GM19351 (cell line): Measurements from ENCODE around the gene CDK5R1.
A peak's percentile ranks its signal among the peaks of the same experiment; 100 is the strongest.
"Not testable (repeated sequence)": the region's sequence is repeated elsewhere in the genome, so short reads cannot be mapped to it uniquely, and the experiment has no call there.

Source experiments
- ATAC-seq: cut with Tn5 transposase; IDR thresholded peaks from one replicate; pipeline ENCODE4 v1.9.1; 2021; ENCODE audit warnings: mild to moderate bottlenecking, moderate library complexity; ENCODE audit not compliant: unreplicated experiment

The CDK5R1 gene

DNA sequence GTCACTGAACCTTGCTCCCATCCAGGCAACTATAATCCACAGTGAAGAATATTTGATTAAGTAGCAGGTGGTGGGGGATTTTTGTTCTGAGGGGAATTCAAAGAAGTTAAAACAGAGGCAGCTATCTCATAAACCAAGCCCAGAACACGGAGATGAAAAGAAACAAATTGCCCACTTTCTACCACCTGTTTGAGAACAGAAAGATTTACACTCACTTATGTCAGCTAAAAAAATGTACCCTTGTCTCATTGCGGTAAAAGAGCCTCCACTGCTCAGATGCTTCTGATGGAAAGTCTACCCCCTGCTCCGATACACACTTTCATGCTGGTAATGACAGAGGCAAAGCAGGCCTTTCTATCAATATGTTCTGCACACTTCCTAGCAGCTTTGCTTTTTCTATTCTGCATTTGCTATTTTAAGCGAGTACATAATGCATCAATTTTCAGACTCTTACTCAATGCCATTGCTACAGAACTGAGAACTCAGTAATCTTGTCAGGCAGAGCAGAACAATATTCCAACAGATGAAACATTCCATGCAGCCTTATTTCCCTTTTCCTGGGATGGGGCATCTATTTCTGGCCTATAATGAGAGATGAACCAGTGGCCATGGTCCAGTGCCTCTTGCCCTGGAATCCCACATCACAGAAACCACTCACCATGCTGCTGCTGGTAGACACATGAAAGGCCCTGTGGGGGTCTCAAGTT is 29.0 kb downstream of the CDK5R1 start:
- peak; percentile 47 for ATAC-seq

DNA sequence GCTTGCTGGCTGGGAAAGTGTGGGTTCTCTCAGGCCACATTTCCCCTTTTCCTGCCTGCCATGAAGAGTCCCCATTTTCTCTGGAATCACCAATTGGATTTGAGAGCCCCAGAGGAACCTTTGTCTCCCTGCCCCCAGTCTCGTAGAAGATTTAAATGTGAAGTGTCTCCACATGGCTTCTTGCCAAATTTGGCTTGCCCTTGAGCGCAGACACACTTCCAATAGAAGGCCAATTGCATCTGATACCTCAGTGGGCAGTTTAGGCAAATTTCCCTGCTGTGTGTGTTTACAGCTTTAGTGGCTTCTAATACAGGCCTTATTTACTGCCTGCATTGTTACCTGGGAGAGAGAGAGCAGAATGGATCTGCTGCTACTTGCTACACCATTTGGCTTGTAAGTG is 29.7 kb downstream of the CDK5R1 start:
- no peak for ATAC-seq

DNA sequence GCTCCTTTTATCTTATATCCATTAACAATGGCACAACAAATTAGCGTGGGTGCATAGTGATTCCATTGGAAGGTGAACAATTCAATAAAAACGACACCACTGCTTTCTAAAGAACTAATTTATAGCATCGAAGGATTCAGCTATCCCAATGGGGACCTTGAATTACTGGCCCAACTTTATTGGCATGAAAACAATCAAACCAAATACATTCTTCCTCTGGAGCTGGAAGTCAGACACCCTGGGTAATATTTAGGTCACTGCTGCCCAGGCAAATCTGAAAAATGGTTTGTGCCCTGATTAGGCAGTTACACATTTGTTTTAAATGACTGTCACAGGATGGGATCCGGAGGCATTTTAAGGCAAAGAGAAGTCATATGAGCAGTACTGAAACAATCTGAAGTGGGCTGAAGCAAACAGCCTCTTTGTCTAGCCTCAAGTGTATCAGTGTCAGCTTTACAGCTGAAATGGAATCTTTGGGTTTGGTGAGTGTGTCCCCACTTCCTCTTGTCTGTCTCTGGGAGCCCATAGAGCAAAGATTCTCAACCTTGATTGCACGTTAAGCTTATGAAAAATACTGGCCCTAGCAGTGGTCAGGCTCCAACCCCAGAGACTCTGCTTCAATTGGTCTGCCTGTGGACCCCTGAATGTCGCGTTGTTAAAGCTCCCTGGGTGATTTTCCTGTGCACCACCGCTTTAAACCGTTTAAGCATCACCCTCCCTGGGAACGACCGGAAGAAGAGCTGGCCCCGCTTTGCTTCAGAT is 30.3 kb downstream of the CDK5R1 start:
- ATAC-seq, result no peak

DNA sequence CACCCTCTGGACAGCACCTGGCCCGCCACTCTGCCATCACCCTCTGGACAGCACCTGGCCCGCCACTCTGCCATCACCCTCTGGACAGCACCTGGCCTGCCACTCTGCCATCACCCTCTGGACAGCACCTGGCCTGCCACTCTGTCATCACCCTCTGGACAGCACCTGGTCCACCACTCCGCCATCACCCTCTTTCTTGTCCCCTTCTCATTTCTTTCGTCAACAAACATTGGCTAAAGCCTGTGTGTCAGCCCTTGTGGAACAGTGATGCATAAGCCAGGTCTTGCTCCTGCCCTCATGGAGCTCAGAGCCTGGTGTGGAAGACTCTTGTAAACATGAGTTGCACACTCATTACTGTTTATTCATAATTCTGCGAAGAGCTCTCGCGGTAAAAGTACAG is 31.2 kb downstream of the CDK5R1 start:
- no peak for ATAC-seq

DNA sequence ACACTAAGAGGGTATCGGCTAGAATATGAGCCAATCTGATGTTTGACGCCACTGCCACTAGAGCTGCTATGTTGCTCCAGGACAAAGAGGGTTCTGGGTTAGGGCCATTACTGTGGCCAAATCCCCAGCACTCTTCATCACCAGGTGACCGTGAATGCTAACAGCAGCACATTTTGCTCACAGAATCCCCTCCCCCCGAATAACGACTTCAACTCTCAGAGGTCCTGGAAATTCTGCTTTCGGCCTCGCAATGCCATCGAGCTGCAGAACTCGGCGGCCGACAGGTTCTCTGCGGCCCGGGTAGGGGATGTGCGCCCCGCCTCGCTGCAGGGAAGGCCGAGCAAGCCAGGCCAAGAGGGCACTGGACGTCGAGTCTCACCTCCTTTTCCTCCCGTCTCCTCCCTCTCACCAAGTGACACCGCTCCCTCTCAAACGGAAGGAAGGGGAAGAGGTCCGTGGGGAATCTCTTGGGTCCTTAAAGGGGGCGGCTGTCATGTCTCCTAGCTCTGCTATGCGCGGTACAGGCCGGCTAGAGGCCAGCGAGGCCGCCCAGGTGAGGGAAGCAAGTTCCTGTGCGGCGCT is 31.9 kb downstream of the CDK5R1 start:
- no peak for ATAC-seq

DNA sequence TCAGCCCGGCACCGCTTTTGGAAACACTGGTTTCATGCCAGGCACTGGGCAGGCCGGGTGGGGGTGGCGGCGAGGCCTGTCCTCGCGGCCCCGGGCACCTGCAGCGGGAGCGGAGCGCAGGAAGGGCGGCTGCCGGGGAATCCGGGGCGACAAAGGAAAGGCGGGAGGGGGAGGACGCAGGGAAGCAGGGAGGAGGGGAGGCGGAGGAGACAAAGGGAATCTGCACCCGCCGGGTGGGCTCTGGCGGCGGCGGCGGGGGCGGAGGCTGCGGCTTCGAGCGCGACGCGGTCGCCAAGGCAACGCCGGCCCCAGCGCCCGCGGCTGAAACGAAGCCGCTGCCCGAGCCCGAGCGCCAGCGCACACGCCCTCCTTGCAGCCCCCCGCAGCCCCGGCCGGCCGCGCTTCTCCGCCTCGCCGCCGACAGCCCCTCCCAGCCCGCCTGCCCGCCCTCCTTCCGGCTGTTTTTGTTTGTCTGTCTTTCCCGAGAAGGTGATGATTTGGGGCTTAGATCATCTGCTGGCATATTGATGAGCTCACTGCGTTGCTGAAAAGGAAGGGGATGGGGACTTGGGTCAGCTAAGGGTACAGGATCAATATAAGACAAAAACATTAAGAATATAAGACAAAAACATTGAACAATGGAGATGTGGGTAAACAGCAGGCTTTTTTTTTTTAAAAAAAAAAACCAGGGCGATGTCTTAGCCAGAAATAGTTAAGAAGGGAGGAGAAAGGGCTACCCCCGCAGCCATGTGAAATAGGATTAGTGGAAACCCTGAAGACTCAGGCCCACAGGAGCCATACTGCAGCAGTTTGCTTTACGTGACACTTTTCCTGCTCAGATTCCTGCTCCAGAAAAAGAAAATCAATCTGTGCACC is 32.7 kb downstream of the CDK5R1 start:
- no peak for ATAC-seq

DNA sequence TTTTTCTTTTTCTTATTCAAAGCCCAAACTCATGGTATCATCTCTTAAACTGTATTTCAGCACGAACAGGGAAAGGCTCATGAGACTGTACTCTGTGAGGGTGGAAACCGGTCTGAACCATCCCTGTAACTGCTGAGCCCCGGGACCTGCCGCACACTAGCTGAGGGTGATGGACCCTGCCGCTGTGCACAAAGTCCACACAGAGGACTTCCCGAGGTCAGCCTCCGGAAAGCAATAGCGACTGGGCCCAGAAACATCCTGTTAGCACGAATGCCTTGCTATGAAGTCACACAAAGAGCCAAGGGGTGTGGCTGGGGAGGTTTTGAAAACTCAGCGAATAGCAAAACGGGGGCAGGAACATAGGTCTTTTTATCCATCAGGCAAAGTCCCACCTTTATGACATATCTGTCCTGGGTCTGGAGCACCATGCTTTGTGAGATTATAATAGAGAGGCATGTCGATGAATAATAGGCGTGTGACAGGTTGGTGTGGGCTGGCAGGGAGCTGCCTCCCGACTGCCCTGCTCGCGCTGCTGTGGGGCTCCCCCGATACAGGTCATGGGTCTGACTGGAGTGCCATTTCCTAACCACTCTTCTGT is 33.4 kb downstream of the CDK5R1 start:
- no peak for ATAC-seq

DNA sequence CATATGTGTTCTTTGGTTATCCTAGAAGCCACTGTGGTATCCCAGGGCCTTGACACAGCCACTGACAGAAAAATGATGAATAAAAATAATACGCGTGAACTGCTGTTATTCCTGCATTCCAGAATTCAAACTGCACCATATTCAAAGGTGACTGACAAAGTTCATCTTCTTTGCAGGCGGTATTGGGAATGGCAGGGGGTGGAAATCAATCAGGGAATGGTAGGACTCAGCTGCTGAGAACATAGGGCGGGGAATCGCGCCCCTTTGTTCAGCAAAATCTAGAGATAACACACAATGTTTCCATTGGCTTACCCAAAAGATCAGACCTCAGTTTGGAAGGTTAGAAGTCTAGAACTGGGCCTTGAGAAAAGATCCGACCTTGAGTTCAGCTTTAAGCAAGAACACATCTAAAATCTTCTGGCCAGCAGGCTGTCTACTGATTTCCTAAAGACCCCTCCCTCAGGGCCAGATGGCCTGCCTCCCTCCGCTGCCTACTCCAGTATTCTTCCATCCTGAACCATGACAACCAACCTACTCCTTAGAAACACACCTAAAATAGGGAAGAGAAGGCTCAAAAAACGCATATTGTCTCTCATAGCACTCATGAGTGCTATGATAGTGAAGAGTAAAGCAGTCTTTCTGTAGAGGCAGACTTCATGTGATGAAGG is 34.1 kb downstream of the CDK5R1 start:
- no peak for ATAC-seq

DNA sequence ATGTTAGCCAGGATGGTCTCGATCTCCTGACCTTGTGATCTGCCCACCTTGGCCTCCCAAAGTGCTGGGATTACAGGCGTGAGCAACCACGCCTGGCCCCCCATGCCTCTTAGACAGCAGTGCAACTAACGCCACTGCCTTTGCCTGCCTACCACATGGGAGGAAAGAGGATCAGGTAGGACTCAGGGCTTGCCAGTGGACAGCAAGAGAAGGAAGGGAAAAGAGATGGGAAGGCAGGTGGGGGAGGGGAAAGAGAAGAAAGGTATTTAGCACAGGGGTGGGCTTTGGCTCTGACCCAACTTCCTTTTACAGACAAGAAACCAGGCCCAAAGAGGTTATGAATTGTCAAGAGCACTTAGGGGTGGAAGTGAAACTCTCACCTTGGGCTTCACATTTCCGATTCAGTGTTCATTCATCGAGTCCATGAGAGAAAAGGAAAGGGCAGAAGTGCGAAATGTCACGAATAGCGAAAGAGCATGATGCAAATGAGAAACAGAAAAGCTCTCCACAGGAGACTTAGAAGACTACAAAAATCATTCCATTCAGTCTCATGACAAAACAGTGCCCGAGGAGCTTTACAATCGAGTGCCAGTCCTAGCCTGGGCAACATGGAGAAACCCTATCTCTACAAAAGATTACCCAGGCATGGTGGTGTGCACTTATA is 36.4 kb downstream of the CDK5R1 start:
- peak; percentile 45 for ATAC-seq

DNA sequence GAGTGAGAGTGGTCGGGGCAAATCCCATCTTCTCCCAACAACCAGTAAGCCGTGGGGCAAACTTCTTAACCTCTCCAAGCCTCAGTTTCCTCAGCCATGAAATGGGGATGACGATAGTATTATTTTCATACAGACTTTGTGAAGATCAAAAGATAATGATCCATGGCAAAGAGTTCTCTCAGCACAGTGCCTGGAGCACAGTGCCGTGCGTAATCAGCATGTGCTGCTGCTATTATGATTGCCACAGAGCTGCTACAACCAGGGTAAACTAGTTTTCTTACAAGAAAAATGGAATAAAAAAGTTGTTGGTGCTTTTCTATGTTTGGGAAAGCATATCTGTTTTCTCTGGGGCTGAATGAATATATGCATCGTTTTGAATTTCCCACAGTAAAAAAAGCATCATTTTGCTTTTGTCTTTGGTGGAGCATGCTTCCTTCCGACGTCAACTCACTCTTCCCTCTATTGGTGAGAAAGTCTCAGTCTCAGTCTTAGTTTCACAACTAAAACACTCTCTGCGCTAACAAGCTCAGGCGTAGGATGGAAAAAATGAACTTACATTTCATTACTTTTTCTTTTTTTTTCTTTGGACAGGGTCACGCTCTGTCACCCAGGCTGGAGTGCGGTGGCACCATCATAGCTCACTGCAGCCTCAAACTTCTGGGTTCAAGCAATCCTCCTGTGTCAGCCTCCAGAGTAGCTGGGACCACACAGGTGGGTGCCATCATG is 37.2 kb downstream of the CDK5R1 start:
- ATAC-seq, result peak; percentile 52

DNA sequence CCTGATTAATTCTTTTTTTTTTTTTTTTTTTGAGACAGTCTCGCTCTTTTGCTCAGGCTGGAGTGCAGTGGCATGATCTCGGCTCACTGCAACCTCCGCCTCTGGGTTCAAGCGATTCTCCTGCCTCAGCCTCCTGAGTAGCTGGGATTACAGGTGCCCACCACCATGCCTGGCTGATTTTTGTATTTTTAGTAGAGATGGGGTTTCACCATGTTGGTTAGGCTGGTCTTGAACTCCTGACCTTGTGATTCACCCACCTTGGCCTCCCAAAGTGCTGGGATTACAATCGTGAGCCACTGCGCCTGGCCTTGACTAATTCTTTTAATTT is 37.7 kb downstream of the CDK5R1 start:
- ATAC-seq, result not testable (repeated sequence)

DNA sequence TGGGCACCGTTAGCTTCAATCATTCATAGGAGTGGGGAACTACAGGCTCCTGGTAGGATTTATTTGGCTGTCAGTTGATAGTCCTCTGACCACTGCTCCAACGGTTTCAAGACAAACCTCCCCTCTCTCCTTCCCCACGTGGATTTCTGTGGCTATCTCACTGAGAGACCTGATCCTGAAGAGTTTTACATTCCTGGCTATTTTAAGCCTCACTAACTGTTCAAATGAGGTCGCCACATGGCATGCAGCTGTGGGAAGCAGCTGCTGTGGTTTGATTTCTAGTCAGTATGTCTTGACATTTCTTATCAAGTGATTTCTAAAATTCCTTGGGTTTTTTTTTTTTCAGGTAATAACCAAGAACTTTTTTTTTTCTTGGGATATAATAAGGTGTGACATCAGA is 38.3 kb downstream of the CDK5R1 start:
- no peak for ATAC-seq

DNA sequence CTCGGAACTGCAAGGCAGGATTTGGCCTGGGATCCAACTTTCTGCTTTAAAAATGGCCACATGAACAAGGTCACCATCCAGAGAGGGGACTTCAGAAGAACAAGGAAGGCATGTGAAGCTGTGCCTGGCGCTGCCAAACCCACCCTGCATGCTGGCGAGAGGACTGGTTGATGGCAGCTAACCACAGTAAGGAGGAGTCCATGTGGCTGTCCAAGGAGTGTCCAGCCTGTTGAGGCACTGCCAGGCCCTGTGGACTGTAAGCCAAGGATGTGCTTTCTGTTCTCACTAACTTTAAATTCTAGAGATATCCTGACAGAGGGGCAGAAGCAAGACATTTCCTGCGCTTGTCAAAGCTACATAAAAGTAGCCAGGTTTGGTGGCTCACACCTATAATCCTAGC is 40.4 kb downstream of the CDK5R1 start:
- ATAC-seq, result no peak

DNA sequence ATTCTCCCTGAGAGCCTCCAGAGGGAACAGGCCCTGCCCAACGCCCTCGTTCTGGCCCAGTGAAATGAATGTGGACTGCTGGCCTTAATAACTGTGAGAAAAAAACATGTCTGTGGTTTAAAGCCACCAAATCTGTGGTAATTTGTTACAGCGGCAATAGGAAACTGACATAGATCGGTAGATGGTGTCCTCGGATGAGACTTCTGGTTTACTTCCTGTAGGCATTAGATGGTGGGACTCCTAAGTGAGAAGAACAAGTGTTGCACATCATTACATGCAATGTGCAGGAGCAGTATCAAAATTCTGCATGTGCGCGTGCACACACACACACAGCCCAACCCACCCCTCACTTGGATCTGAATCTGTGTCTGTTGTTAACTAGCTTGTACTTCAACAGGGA is 42.0 kb downstream of the CDK5R1 start:
- ATAC-seq, result no peak

DNA sequence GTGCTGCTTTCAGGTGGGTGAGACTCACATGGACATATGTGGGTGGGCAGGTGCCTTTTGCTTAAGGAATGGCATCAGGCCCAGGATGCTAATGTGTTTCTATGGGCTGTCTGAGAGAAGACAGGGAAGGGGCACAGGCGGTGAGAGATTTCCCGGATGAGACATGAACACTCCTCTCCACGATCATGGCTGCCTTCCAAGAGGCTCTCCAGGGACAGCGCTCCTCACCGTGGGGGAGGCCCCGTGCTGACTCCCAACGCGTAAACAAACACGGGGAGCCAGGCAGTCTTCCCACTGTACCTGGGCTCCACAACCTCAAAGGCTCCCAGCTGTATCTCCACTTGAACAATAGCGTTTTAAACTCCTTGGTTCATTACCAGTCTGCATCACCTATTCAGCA is 42.8 kb downstream of the CDK5R1 start:
- ATAC-seq, result no peak

DNA sequence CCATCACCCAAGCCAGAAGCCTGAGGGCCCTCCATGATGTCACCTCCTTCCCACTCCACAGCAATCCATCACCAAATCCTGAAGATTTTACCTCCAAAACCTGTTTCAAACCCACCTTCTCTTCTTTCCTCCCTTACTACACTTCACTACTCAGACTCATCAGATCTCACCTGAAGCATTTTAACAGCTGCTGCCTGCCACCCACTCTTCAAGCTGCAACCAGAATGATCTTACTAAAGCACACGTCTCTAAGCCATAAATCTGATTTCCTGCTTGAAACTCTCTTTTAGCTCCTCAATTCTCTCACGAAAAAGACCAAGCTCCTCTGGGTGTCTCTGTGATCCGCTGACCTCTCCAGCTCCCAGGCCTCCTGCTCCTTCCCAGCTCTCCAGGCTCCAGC is 46.5 kb downstream of the CDK5R1 start:
- ATAC-seq, result no peak

DNA sequence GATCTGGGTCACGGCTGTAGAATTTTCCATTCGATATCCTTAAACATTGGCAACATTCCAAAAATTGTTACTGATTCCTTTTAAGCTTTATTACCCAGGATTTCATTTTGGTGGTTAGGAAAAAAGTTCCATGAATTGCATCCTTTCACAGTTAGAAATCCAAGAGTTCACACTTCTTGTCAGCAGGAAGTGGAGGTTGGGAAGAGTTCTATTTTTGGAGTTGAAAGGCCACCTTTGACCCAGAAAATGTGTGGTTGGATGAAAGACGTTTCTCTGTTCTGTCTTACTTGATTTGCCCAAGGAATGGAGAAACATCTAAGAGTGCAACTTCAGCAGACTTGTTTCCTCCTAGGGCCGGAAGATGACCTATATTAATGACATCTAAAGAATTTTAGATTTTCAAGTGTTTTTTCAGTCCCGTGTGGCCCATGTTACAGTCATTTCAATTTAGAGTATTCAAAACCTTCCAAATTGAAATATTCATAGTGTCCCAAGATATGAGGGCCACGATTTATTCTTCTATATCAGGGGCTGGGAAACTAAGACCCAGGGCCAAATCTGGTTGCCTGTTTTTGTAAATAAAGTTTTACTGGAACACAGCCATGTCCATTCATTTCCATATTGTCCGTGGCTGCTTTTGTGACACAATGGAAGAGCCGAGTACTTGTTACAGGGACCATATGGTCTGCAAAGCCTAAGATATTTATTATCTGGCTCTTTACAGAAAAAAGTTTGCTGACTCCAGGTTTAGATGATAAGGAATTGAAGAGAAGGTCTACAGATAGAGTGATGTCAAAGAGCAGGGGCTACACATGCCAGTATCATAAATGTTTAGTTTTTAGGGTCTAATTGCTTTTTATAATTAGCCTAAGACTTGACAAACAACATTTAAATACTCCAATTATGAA is 50.2 kb downstream of the CDK5R1 start:
- no peak for ATAC-seq
